HepG2 (cell line): ENCODE data around the gene DMGDH. TPM values are rescaled to one million over a fixed set of nuclear protein-coding genes. Genes with fewer than 3 reads are reported as not detected.
A peak's percentile ranks its signal among the peaks of the same experiment; 100 is the strongest.

Experiments
- DMAP1 ChIP-seq: IDR thresholded peaks from 2 replicates; pipeline ENCODE4 v1.6.1; 2016
- FOXO4 ChIP-seq: sonication (generic); formaldehyde crosslinking; conservative IDR thresholded peaks from 2 replicates; pipeline ENCODE4 v1.8.1; 2023; ENCODE audit warnings: missing genetic modification reagents
- HMGXB3 ChIP-seq: sonication (generic); formaldehyde crosslinking; IDR thresholded peaks from 2 replicates; pipeline ENCODE4 v1.4.0; 2020; ENCODE audit warnings: missing genetic modification reagents, borderline replicate concordance
- HOMEZ ChIP-seq: IDR thresholded peaks from 2 replicates; pipeline ENCODE4 v1.6.1; 2016; ENCODE audit warnings: low read depth
- NFIC ChIP-seq: IDR thresholded peaks from 2 replicates; pipeline ENCODE4 v1.6.1; 2012; ENCODE audit warnings: mild to moderate bottlenecking, low read length, inconsistent platforms
- PREB ChIP-seq: sonication (generic); formaldehyde crosslinking; IDR thresholded peaks from 2 replicates; pipeline ENCODE4 v1.4.0; 2020; ENCODE audit warnings: missing genetic modification reagents
- SAFB2 ChIP-seq: sonication (generic); formaldehyde crosslinking; IDR thresholded peaks from 2 replicates; pipeline ENCODE4 v1.5.1; 2020; ENCODE audit warnings: missing genetic modification reagents, low read depth, mild to moderate bottlenecking, borderline replicate concordance
- ZNF180 ChIP-seq: sonication (generic); formaldehyde crosslinking; IDR thresholded peaks from 2 replicates; pipeline ENCODE4 v1.4.0; 2020; ENCODE audit warnings: low read depth, missing genetic modification reagents, borderline replicate concordance
- ZNF256 ChIP-seq: sonication (generic); formaldehyde crosslinking; conservative IDR thresholded peaks from 2 replicates; pipeline ENCODE4 v1.4.0; 2020; ENCODE audit warnings: missing genetic modification reagents
- ZNF335 ChIP-seq: sonication (generic); formaldehyde crosslinking; IDR thresholded peaks from 2 replicates; pipeline ENCODE4 v1.4.0; 2020; ENCODE audit warnings: missing genetic modification reagents
- ZNF337 ChIP-seq: sonication (generic); formaldehyde crosslinking; IDR thresholded peaks from 2 replicates; pipeline ENCODE4 v1.5.1; 2020; ENCODE audit warnings: missing genetic modification reagents, low read depth, mild to moderate bottlenecking, borderline replicate concordance
- ZNF501 ChIP-seq: sonication (generic); formaldehyde crosslinking; IDR thresholded peaks from 2 replicates; pipeline ENCODE4 v1.5.1; 2020; ENCODE audit warnings: mild to moderate bottlenecking, moderate library complexity, missing genetic modification reagents
- ZNF512B ChIP-seq: sonication (generic); formaldehyde crosslinking; IDR thresholded peaks from 2 replicates; pipeline ENCODE4 v1.5.1; 2020; ENCODE audit warnings: missing genetic modification reagents, mild to moderate bottlenecking, borderline replicate concordance
- ZNF547 ChIP-seq: sonication (generic); formaldehyde crosslinking; IDR thresholded peaks from 2 replicates; pipeline ENCODE4 v1.5.1; 2020; ENCODE audit warnings: mild to moderate bottlenecking, missing genetic modification reagents
- ZNF766 ChIP-seq: sonication (generic); formaldehyde crosslinking; IDR thresholded peaks from 2 replicates; pipeline ENCODE4 v1.5.0; 2020; ENCODE audit warnings: missing genetic modification reagents, borderline replicate concordance
- ZNF784 ChIP-seq: sonication (generic); formaldehyde crosslinking; IDR thresholded peaks from 2 replicates; pipeline ENCODE4 v1.5.1; 2020; ENCODE audit warnings: missing genetic modification reagents, mild to moderate bottlenecking, borderline replicate concordance
- polyA plus RNA-seq, 8 experiments: library from polyadenylated mRNA; depleted of rRNA in 3 of 8; stranded (reverse) in 7 of 8; unstranded in 1 of 8; fragments of >200 nt; fragmentation: Illumina TruSeq in 4 of 8; extraction: Trizol in 4 of 8; gene quantifications; 2 replicates each; pipeline versions ENCODE4 v1.2.1 to v1.2.3, GENCODE V29; 2011 to 2016; ENCODE audit warnings: low read depth in 4 of 8, missing spikeins in 1 of 8, mixed read lengths in 1 of 8; ENCODE audit not compliant: insufficient read depth in 1 of 8
- total RNA-seq, 5 experiments: library from RNA; depleted of rRNA; stranded (reverse); fragments of >200 nt; fragmentation: Illumina TruSeq; extraction: Trizol; gene quantifications; 2 replicates each; pipeline ENCODE4 v1.2.3, GENCODE V29; 2016; ENCODE audit warnings: low read depth in 1 of 5

DMGDH gene
- total and polyA plus RNA-seq, 2 of the 13 experiments (the other 11 are each of a cell fraction or from before 2014, with no cell fraction given) = 3.6 to 7.9 TPM

- TF ChIP-seq FOXO4 (CRISPR knock-in tag) (no peak), ZNF501 (CRISPR knock-in tag) (no peak), ZNF784 (CRISPR knock-in tag) (no peak), ZNF256 (CRISPR knock-in tag) (no peak), ZNF335 (CRISPR knock-in tag) (no peak), HOMEZ (CRISPR knock-in tag) (peak; percentile 60; the same call in 1 of the 2 replicates), HMGXB3 (CRISPR knock-in tag) (peak; percentile 85), ZNF337 (CRISPR knock-in tag) (no peak), ZNF180 (CRISPR knock-in tag) (no peak), ZNF547 (CRISPR knock-in tag) (no peak), PREB (CRISPR knock-in tag) (no peak), NFIC (peak; percentile 91), SAFB2 (CRISPR knock-in tag) (no peak), ZNF766 (no peak), DMAP1 (CRISPR knock-in tag) (peak; percentile 40; the same call in 1 of the 2 replicates), ZNF512B (no peak)
These were observed 38.6 kb downstream of the DMGDH start (continued) for GRCh38 chr5:79030663-79031484.
